Stimulated activated CD4-positive, alpha-beta T cell treated with anti-CD3 and anti-CD28 coated beads, Interleukin-1b, Interleukin-23, amount 100 ng/mL, for 4 hours (primary cell): ENCODE data around the gene ANKH.

ENCODE experiments used
- DNase-seq, 2 donors: peaks; one replicate each; pipeline ENCODE4 v3.0.0-alpha.2; 2020; ENCODE audit warnings: low read depth in 2 of 2

The ANKH gene

GRCh38 chr5:14737291-14737690 lies 134.3 kb downstream of the ANKH start:
- DNase-seq, result no peak

DNA sequence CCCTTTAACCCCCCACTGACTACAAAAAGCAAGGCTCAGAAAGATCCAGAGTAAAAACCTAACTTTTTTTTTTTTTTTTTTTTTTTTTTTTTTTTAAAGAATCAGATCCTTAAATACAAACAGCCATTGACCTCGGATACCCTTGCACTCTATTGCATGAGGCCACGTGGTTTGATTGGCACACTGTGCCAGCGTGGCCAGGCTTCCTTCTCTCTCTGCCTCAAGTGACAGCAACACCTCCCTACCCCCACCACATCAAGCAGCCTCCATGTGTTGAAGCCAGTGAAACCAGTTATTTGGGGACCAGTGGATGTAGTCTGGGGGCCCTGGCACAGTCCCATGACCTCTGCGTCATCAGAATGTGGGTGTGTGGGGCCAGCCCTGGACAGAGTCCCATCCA lies 135.6 kb downstream of the ANKH start:
- no peak for DNase-seq

GRCh38 chr5:14734396-14734795 lies 137.2 kb downstream of the ANKH start:
- DNase-seq, result no peak

DNA sequence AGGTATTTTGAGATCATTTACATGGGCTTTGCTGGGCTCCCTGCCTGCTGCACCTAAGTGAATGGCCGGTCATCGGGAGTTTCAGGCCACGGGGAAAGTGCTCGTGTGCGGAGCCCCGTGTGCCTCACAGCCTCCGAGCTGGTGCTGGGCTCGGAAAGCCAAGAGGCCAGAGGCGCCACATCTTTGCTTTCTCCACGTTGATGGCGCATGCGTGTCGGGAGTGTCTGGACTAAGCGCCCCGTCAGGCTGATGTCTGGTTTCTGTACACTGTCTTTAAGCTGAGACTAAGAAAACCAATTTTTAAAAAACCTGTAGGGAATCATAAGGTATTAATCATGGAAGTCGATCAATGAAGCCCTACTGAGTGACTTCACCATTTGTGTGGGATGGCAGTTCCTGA lies 137.9 kb downstream of the ANKH start:
- DNase-seq, result no peak

GRCh38 chr5:14732991-14733390 lies 138.6 kb downstream of the ANKH start:
- no peak for DNase-seq

- no peak for DNase-seq
These were observed 140.7 kb downstream of the ANKH start for GRCh38 chr5:14730881-14731280.

DNA sequence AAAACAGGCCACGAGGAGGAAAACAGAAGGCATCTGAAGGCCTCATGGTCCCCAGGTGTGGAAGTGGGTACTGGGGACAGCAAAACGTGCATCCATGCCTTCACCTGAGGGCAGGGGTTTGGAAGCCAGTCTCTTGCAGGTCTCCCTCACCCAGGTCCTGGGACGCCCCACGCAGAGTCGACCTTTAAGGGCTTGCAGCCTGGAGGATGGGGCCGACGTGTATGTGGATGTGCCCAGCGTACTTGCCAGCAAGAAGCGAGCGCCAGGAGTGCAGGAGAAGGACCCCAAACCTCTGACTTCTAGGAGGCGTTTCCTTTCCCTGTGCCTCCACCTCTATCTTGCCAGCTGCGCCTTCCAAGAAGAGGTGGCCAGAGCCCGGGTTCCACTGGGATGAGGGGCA lies 141.1 kb downstream of the ANKH start:
- no peak for DNase-seq

DNA sequence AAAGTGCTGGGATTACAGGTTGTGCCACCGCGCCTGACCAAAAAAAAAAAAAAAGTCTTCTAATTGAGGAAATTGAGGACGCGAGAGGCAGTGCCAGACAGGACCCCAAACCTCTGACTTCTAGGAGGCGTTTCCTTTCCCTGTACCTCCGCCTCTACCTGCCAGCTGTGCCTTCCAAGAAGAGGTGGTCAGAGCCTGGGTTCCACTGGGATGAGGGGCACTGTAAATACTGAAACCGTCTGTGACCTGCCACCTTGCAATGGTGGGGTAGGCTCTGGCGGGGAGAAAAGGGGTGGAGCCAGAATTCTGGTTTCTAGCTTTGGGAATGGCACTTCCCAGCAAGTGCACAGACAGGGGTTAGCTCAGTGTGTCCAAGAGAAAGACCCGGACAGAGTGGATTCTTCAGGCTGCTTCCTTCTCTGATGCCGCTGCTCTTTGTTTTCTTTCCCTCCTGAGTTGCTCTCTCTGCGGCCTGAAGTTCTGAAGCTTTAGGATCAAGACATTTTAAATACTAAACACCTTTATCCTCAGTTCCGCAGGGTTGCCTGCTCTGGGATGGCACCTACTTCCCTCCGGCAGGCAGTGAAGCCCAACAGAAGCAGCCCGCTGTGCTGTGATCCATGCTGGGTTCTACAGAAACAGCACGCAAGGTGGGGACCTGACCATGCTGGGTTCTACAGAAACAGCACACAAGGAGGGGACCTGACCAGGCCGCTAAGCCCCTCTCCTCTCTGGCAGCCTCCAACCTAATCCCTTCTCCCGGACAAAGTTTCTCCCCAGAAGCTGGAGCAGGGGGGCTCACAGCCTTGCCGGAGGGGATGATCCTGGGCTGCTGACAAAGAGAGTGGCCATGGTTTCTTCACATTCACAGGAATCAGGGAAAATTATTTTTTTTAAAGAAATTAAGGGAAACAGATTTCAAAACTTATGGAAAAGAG lies 141.9 kb downstream of the ANKH start:
- no peak for DNase-seq

GRCh38 chr5:14728459-14728938 lies 143.1 kb downstream of the ANKH start:
- no peak for DNase-seq

DNA sequence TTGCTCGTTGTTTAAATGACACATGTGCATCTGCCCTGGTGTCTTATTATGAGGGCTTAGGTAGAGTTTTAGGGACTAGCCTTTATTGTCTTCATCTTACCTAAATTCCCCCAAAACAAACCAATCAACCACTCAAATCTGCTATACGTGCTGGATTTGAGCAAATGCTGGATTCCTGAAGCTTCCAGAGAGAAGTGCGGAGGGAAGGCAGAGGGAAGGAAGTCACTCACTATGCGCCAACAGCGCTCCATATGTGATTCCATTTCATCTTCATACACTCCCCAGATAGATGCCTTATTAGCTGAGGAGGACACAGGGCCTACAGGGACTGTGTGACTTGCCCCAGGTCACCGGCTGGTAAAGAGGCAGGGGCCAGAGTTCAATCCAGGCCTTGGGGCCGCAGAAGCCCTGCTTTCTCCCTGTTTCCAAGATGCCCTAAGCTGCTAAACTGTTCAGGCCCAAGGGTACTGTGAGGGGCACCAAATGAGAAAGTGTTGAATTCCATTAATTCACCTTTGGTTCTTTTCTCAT lies 143.6 kb downstream of the ANKH start:
- DNase-seq, result no peak

DNA sequence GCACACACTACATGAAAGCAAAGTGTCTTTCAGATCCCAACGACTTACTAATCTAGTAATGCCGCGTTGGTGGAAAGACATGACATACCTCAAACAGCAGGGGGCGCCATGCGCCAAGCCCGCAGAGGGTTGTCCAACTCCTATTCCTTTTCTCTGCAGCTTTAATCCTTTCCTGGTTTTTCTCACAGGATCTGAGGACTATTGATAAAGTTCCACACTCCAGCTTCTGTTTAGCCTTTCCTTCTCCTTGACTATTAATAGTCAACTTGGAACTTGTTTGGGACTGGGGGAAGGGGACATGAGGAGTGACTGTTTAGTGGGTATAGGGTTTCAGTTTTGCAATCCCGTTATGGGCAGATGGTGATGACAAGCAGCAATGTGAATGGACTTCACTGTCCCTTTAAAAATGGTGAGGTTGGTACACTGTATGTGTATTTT lies 144.1 kb downstream of the ANKH start:
- peak; percentile 65 to 70 for DNase-seq

DNA sequence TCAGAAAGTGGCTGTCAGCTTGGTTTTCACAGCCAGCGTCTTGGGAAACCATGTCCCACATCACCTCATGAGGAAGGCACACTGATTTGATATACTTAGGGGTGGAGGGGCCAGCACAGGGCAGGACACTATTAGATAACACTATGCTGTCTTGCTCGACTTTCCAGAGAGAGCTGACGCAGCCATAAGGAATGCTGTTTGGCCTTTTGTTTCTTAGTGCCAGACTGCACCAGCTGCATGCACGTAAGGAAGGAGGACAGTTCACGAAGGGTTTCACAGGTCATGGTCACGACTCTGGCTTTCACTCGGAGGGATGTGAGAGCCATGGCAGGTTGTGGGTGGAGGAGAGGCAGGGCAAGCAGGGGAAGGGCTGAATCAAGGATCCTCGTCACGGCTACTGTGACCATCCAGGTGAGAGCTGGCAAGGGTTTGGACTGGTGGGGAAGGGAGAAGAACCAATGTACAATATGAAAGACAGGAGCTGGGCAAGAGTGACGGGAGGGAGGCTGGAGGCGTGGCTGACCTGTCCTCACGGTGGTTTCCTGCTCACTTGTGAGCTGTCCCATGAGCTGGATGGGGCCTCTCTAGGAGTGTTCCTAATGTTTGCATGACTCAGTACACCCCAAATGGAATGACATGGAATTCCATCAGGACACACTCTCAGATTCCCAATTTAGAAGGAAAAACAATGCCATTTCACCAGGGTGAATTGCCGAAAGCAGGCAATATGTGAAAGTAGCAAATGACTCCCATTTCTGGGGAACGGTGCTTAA lies 145.3 kb downstream of the ANKH start:
- no peak for DNase-seq

GRCh38 chr5:14724633-14725032 lies 146.9 kb downstream of the ANKH start:
- DNase-seq, result no peak

GRCh38 chr5:14723701-14724132 lies 147.9 kb downstream of the ANKH start:
- no peak for DNase-seq

GRCh38 chr5:14722923-14723322 lies 148.7 kb downstream of the ANKH start:
- DNase-seq, result no peak

DNA sequence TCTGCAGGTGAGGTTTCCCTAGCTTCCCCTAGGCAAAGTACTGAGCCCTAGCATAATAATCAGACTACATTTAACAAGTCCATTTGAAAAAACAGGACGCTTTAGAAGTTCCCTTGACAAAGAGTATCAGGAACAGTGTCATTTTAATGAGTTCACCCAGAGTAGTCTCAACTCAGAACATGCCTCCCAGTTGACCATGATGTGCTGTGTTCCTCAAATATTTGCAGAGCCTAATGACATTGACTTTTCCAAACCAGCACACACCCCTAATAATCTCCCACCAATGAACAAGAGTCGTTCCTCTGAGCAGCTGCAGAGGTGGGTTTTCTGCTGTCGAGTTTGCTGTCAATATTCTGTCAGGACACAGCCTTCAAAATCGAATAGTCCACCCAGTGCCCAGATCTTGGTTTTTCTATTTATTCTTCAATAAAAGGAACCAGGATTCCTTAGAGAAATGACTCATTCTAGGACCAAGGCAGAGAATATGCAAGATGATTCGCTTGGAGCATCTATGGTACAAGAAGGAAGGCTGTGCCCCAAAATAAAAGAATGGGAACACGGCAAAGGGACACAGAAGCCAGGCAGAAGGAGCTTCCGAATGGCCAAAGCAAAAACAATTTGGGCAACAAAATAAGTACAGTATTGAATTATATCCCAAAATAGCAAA lies 149.5 kb downstream of the ANKH start:
- DNase-seq, result no peak

GRCh38 chr5:14720236-14720923 lies 151.2 kb downstream of the ANKH start:
- DNase-seq, result no peak

DNA sequence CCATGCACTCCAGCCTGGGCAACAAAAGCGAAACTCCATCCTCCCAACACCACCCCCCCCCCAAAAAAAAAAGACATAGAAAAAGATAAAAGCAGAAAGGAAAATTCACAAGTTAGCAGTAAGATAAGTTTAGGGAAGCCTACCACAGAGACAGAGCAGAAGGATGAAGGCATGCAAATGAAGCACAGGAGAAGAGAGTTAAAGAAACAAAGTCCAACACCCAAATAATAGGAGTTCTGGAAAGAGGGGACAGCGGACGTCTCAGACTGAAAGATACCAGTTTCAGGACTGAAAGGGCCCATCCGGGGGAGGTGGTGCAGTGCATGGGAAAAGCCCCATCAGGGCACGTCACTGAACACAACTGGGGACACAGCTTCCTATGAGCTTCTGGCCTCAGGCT lies 152.8 kb downstream of the ANKH start:
- no peak for DNase-seq

DNA sequence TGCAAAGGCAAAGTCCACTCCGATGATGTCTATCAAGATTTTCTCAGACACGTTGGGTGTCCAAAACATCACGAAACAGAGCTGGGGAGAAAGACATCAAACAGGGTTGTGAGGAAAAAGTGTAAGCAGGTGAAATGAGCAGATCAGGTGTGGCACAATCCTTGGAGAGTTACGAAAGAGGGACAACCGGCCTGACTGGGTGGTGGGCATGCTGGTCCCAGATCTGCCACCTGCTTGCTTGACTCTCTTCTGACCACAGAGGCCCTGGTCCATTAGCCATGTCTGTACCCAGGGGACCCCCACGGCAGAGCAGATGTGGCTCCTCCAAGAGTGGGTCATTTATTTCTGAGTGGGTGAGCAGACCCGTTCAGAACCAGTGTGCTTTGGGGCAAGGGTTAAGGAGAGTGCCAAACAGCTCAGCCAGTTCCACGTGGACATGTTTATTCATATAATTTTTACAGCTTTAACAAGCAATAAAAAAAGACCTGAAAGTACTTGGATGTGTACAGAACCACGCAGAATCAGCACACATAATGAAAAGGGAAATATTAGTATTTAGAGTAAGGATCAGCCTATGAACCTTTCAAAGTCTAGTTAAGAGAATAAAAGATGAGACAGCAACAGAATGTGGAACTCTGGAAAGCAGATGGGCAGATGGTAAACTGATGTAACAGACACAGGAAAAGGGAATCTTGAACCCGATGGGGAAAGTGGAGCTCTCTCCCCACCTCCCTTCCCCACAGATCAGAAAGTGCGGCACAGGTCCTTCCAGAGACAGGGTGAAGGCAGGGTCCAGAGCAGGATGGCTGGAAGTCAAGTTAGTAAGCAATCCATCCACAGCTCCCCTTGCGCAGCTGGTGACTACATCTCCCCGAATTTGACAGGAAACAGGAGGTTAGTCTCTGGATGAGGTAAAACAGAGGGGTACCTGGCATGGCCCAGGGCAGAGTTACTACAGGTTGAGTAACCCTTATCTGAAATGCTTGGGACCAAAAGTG lies 154.5 kb downstream of the ANKH start:
- DNase-seq, result no peak

GRCh38 chr5:14715481-14715880 lies 156.1 kb downstream of the ANKH start:
- no peak for DNase-seq
